Measurements from ENCODE around the gene PIGU. TPM values are rescaled to one million over a fixed set of nuclear protein-coding genes. Genes with fewer than 3 reads are reported as not detected.

The PIGU gene
- total RNA-seq, 1 experiment from 2014 or later: 25.1 TPM

- H4K20me1 ChIP-seq (ENCODE audit: insufficient read depth): no peaks in the 10 kb centered on the region
- no peaks in the 10 kb centered on the region for H3K79me2 ChIP-seq (ENCODE audit: insufficient read depth, low read length)
- H3K4me1 ChIP-seq (ENCODE audit: control insufficient read depth in 1 of 2, insufficient read depth in 2 of 2, low read length in 2 of 2): no peaks in the 10 kb centered on the region
- no peak overlapping the region for H3K4me2 ChIP-seq (ENCODE audit: low read length)
- H3K27me3 ChIP-seq (ENCODE audit: insufficient read depth, low read length): no peaks in the 10 kb centered on the region
- H3K9me2 ChIP-seq (ENCODE audit: insufficient read depth): no peaks in the 10 kb centered on the region
- H3K9me3 ChIP-seq (ENCODE audit: control insufficient read depth in 1 of 2, insufficient read depth in 1 of 2, low read depth in 1 of 2, low read length in 2 of 2): no peaks in the 10 kb centered on the region
- BruUV-seq (replicated peaks): no TSS peak
- intact Hi-C loops (cut with micrococcal nuclease): no loop called here
- POLR2A ChIA-PET: no interaction called here
- no peak overlapping the region for H3K9ac ChIP-seq (ENCODE audit: low read length)
- TF ChIP-seq ZNF274 (IDR thresholded peaks at IDR 0.05; ENCODE audit: low read depth, low read length) (no peak), EGR1 (IDR thresholded peaks at IDR 0.05; ENCODE audit: low read depth) (no peak), FOSL1 (IDR thresholded peaks at IDR 0.05; ENCODE audit: low read depth) (no peak), MAX (IDR thresholded peaks at IDR 0.05) (no peak), POLR2A (IDR thresholded peaks at IDR 0.05; ENCODE audit: borderline replicate concordance, extremely low read depth, insufficient read depth, insufficient read length) (no peak), CBX3 (IDR thresholded peaks at IDR 0.05; ENCODE audit: low read depth) (no peak), YY1 (IDR thresholded peaks at IDR 0.05; ENCODE audit: extremely low read depth, insufficient replicate concordance, low read depth, low read length) (no peak), EZH2 (IDR thresholded peaks at IDR 0.05) (no peak), ELF1 (IDR thresholded peaks at IDR 0.05; ENCODE audit: borderline replicate concordance, low read depth) (no peak), TCF7L2 (IDR thresholded peaks at IDR 0.05; ENCODE audit: borderline replicate concordance, extremely low read depth, insufficient read depth, insufficient read length) (no peak), RAD21 (IDR thresholded peaks at IDR 0.05; ENCODE audit: low read depth) (no peak)
- RAD21 ChIA-PET (ENCODE audit: low non-redundant PET in 1 of 2, low total read pairs in 2 of 2, uncharacterized antibody in 2 of 2, unreplicated experiment in 2 of 2): no interaction called here
- DNase-seq (ENCODE audit: low read depth, low spot score): no peak
- H3K27ac ChIP-seq (ENCODE audit: low read depth, low read length): no peak overlapping the region
- no peak for ATAC-seq
- H2AFZ ChIP-seq (ENCODE audit: low read depth, low read length, poor library complexity, severe bottlenecking): no peak overlapping the region
- H3K36me3 ChIP-seq (ENCODE audit: control insufficient read depth in 1 of 2, insufficient read depth in 2 of 2, low read length in 2 of 2): no peaks in the 10 kb centered on the region
- H3K4me3 ChIP-seq (replicated peaks in 1 of 2; ENCODE audit: low read depth in 1 of 2, low read length in 2 of 2): no peak overlapping the region
- CTCF ChIA-PET: no interaction called here
These were observed 12.6 kb upstream of the PIGU start for GRCh38 chr20:34689486-34689885.

GRCh38 chr20:34683667-34684066 lies 6.8 kb upstream of the PIGU start:
- Histone ChIP-seq H4K20me1 (ENCODE audit: insufficient read depth) (no peaks in the 10 kb centered on the region), H3K27me3 (ENCODE audit: insufficient read depth, low read length) (no peaks in the 10 kb centered on the region), H3K27ac (ENCODE audit: low read depth, low read length) (no peak overlapping the region), H3K9me2 (ENCODE audit: insufficient read depth) (no peaks in the 10 kb centered on the region), H3K4me2 (ENCODE audit: low read length) (no peak overlapping the region), H3K36me3 (ENCODE audit: control insufficient read depth in 1 of 2, insufficient read depth in 2 of 2, low read length in 2 of 2) (no peaks in the 10 kb centered on the region), H3K4me3 (replicated peaks in 1 of 2; ENCODE audit: low read depth in 1 of 2, low read length in 2 of 2) (no peak overlapping the region), H3K4me1 (ENCODE audit: control insufficient read depth in 1 of 2, insufficient read depth in 2 of 2, low read length in 2 of 2) (no peaks in the 10 kb centered on the region), H2AFZ (ENCODE audit: low read depth, low read length, poor library complexity, severe bottlenecking) (no peak overlapping the region), H3K9ac (ENCODE audit: low read length) (no peak overlapping the region), H3K9me3 (ENCODE audit: control insufficient read depth in 1 of 2, insufficient read depth in 1 of 2, low read depth in 1 of 2, low read length in 2 of 2) (no peaks in the 10 kb centered on the region), H3K79me2 (ENCODE audit: insufficient read depth, low read length) (no peaks in the 10 kb centered on the region)
- POLR2A ChIA-PET: no interaction called here
- DNase-seq (ENCODE audit: low read depth, low spot score) (no peak), ATAC-seq (no peak)
- intact Hi-C loops (cut with micrococcal nuclease): no loop called here
- RAD21 ChIA-PET (ENCODE audit: low non-redundant PET in 1 of 2, low total read pairs in 2 of 2, uncharacterized antibody in 2 of 2, unreplicated experiment in 2 of 2): interaction anchor here in 1 of 2 experiments (0.6 kb wide), 1 partner anchor 130 kb away, joined by 4 read pairs; no protein-coding TSS in a partner anchor
- CTCF ChIA-PET: no interaction called here
- BruUV-seq (replicated peaks): no TSS peak
- TF ChIP-seq ZNF274 (IDR thresholded peaks at IDR 0.05; ENCODE audit: low read depth, low read length): no peak
- no peak for TF ChIP-seq ELF1 (IDR thresholded peaks at IDR 0.05; ENCODE audit: borderline replicate concordance, low read depth)
- no peak for TF ChIP-seq YY1 (IDR thresholded peaks at IDR 0.05; ENCODE audit: extremely low read depth, insufficient replicate concordance, low read depth, low read length)
- no peak for TF ChIP-seq CTCF (IDR thresholded peaks at IDR 0.05 in 2 of 3, conservative IDR thresholded peaks at IDR 0.05 in 1 of 3; ENCODE audit: borderline replicate concordance in 1 of 3, insufficient read depth in 1 of 3, low read depth in 2 of 3, low read length in 2 of 3)
- TF ChIP-seq CBX3 (IDR thresholded peaks at IDR 0.05; ENCODE audit: low read depth): no peak
- no peak for TF ChIP-seq POLR2AphosphoS5 (IDR thresholded peaks at IDR 0.05; ENCODE audit: low read depth, low read length)
- no peak for TF ChIP-seq TCF7L2 (IDR thresholded peaks at IDR 0.05; ENCODE audit: borderline replicate concordance, extremely low read depth, insufficient read depth, insufficient read length)
- no peak for TF ChIP-seq REST (IDR thresholded peaks at IDR 0.05; ENCODE audit: low read depth)
- TF ChIP-seq SP1 (IDR thresholded peaks at IDR 0.05; ENCODE audit: low read depth): no peak
- no peak for TF ChIP-seq POLR2A (IDR thresholded peaks at IDR 0.05; ENCODE audit: borderline replicate concordance, extremely low read depth, insufficient read depth, insufficient read length)
